Measurements from ENCODE around the gene NUFIP1.

The NUFIP1 gene

DNA sequence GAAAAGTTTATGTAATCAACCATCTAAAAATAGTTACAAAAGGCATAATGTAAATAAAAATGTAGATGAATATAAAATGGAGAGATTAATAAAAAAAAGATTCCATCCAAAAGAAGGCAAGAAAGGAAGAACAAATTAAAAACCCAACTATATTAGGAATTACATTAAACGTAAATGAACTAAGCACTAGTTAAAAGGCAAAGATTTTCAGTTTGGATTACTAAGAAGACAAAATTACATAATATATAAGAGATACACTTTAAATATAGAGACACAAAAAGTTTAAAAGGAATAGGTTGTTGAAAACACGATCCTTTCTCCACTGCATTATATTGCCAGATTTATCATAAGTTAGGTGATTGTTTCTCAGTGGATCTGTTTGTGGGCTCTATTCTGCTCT lies 27.3 kb downstream of the NUFIP1 start:
- Histone ChIP-seq H2AFZ (ENCODE audit: low read length) (no peak overlapping the region), H3F3A (ENCODE audit: insufficient read depth, low read length) (no peaks in the 10 kb centered on the region), H3K9ac (ENCODE audit: low read length) (no peak overlapping the region), H3K4me1 (ENCODE audit: low read length) (no peaks in the 10 kb centered on the region), H3K4me3 (ENCODE audit: low read length) (no peak overlapping the region), H4K20me1 (ENCODE audit: insufficient read depth, low read length) (no peaks in the 10 kb centered on the region), H3K9me3 (replicated peaks; ENCODE audit: insufficient read depth, low read length) (no peaks in the 10 kb centered on the region), H3K4me2 (ENCODE audit: low read depth, low read length) (no peak overlapping the region), H3K27me3 (replicated peaks; ENCODE audit: insufficient read depth, low read length) (no peaks in the 10 kb centered on the region), H3K36me3 (replicated peaks; ENCODE audit: insufficient read depth, low read length) (no peaks in the 10 kb centered on the region), H3K9me2 (replicated peaks; ENCODE audit: insufficient read depth, low read length) (no peaks in the 10 kb centered on the region), H3K27ac (ENCODE audit: low read length) (no peak overlapping the region), H3K79me2 (ENCODE audit: low read length) (no peaks in the 10 kb centered on the region)
- TF ChIP-seq EZH2phosphoT487 (IDR thresholded peaks at IDR 0.05; ENCODE audit: low read length) (no peak), EZH2 (optimal IDR thresholded peaks at IDR 0.05; ENCODE audit: low read depth, low read length) (no peak)
- TF ChIP-seq, protein P1, sequence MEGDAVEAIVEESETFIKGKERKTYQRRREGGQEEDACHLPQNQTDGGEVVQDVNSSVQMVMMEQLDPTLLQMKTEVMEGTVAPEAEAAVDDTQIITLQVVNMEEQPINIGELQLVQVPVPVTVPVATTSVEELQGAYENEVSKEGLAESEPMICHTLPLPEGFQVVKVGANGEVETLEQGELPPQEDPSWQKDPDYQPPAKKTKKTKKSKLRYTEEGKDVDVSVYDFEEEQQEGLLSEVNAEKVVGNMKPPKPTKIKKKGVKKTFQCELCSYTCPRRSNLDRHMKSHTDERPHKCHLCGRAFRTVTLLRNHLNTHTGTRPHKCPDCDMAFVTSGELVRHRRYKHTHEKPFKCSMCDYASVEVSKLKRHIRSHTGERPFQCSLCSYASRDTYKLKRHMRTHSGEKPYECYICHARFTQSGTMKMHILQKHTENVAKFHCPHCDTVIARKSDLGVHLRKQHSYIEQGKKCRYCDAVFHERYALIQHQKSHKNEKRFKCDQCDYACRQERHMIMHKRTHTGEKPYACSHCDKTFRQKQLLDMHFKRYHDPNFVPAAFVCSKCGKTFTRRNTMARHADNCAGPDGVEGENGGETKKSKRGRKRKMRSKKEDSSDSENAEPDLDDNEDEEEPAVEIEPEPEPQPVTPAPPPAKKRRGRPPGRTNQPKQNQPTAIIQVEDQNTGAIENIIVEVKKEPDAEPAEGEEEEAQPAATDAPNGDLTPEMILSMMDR (IDR thresholded peaks at IDR 0.05; ENCODE audit: low read length): no peak
- no peak for DNase-seq

DNA sequence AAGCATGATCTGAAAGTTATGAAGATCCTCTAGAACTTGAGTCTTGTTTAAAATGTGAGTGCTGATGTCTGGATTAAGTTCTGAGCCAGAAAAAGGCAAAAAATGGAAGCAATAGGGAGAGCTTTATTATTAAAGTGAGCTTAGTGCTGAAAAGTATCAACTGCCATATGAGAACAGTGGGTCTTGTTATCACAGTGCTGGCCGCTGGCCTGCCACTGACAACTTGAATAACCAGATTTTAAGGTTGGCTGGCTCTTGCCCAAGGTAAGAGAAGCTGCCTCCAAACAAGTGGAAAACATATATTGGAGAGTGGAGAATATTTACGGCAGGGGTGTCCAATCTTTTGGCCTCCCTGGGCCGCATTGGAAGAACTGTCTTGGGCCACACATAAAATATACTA lies 33.9 kb downstream of the NUFIP1 start:
- Histone ChIP-seq H2AFZ (ENCODE audit: low read length) (no peak overlapping the region), H3F3A (ENCODE audit: insufficient read depth, low read length) (no peaks in the 10 kb centered on the region), H3K27me3 (replicated peaks; ENCODE audit: insufficient read depth, low read length) (no peaks in the 10 kb centered on the region), H3K4me3 (ENCODE audit: low read length) (no peak overlapping the region), H3K9me2 (replicated peaks; ENCODE audit: insufficient read depth, low read length) (no peaks in the 10 kb centered on the region), H4K20me1 (ENCODE audit: insufficient read depth, low read length) (no peaks in the 10 kb centered on the region), H3K9me3 (replicated peaks; ENCODE audit: insufficient read depth, low read length) (no peaks in the 10 kb centered on the region), H3K9ac (ENCODE audit: low read length) (no peak overlapping the region), H3K79me2 (ENCODE audit: low read length) (no peaks in the 10 kb centered on the region), H3K36me3 (replicated peaks; ENCODE audit: insufficient read depth, low read length) (no peaks in the 10 kb centered on the region), H3K4me2 (ENCODE audit: low read depth, low read length) (no peak overlapping the region), H3K27ac (ENCODE audit: low read length) (no peak overlapping the region), H3K4me1 (ENCODE audit: low read length) (no peaks in the 10 kb centered on the region)
- no peak for DNase-seq
- TF ChIP-seq EZH2phosphoT487 (IDR thresholded peaks at IDR 0.05; ENCODE audit: low read length) (no peak), EZH2 (optimal IDR thresholded peaks at IDR 0.05; ENCODE audit: low read depth, low read length) (no peak)
- TF ChIP-seq, protein P1 (IDR thresholded peaks at IDR 0.05; ENCODE audit: low read length): no peak

DNA sequence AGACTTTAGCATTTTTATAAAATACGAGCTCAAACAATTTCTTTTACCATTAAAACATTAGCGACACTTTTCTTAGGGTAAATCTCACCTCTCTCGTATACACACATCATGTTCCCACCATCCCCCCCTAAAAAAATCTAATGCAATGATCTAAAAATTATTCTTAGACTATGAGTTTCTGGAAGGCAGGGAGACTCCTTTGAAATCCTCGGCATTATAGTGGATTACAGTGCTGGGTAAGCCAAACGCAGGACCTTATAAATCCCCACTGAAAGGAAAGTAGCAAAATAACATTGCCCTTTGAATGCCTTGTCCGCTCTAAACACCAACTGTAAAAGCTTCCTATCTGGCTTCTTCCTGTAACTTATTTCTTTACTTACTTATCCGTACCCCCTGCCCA lies 35.0 kb downstream of the NUFIP1 start:
- no peaks in the 10 kb centered on the region for H4K20me1 ChIP-seq (ENCODE audit: insufficient read depth, low read length)
- no peak overlapping the region for H2AFZ ChIP-seq (ENCODE audit: low read length)
- H3K27me3 ChIP-seq (replicated peaks; ENCODE audit: insufficient read depth, low read length): no peaks in the 10 kb centered on the region
- H3K4me1 ChIP-seq (ENCODE audit: low read length): no peaks in the 10 kb centered on the region
- no peaks in the 10 kb centered on the region for H3K36me3 ChIP-seq (replicated peaks; ENCODE audit: insufficient read depth, low read length)
- H3F3A ChIP-seq (ENCODE audit: insufficient read depth, low read length): no peaks in the 10 kb centered on the region
- no peaks in the 10 kb centered on the region for H3K79me2 ChIP-seq (ENCODE audit: low read length)
- H3K27ac ChIP-seq (ENCODE audit: low read length): no peak overlapping the region
- H3K9me3 ChIP-seq (replicated peaks; ENCODE audit: insufficient read depth, low read length): no peaks in the 10 kb centered on the region
- TF ChIP-seq EZH2 (optimal IDR thresholded peaks at IDR 0.05; ENCODE audit: low read depth, low read length) (no peak), EZH2phosphoT487 (IDR thresholded peaks at IDR 0.05; ENCODE audit: low read length) (no peak)
- TF ChIP-seq, protein P1 (IDR thresholded peaks at IDR 0.05; ENCODE audit: low read length): no peak
- DNase-seq: no peak
- no peak overlapping the region for H3K4me2 ChIP-seq (ENCODE audit: low read depth, low read length)
- no peak overlapping the region for H3K9ac ChIP-seq (ENCODE audit: low read length)
- H3K9me2 ChIP-seq (replicated peaks; ENCODE audit: insufficient read depth, low read length): no peaks in the 10 kb centered on the region
- no peak overlapping the region for H3K4me3 ChIP-seq (ENCODE audit: low read length)
